Measurements from ENCODE around the gene PODXL. TPM values are rescaled to one million over a fixed set of nuclear protein-coding genes. Genes with fewer than 3 reads are reported as not detected.
"Not testable (repeated sequence)": the region's sequence is repeated elsewhere in the genome, so short reads cannot be mapped to it uniquely, and the experiment has no call there.

The PODXL gene
- total RNA-seq, 1 donor from 2014 or later, result 349 TPM

DNA sequence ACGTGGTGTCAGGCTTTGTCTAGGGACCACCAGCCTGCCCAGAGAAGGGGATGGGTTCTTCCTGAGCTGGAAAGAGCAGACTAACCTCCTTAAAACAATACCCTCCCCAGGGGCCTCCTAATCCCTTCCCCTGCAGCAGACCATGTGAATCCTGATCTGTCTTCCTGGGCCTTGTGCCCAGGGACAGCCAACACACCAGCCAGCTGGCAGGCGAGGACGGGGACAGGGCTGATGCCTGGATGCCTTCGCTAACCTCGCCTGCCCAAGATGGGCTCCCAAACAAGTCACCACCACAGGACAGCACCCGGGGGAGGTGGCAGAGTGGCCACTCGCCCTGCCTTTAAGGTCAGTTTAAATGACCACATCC lies 17.6 kb downstream of the PODXL start:
- DNase-seq (ENCODE audit: extremely low read depth, low read depth, low spot score), result no peak

GRCh38 chr7:131538071-131538812 lies 18.2 kb downstream of the PODXL start:
- no peak for DNase-seq (ENCODE audit: extremely low read depth, low read depth, low spot score)

- no peak for DNase-seq (ENCODE audit: extremely low read depth, low read depth, low spot score)
Measured at GRCh38 chr7:131537571-131537978, 18.9 kb downstream of the PODXL start.

DNA sequence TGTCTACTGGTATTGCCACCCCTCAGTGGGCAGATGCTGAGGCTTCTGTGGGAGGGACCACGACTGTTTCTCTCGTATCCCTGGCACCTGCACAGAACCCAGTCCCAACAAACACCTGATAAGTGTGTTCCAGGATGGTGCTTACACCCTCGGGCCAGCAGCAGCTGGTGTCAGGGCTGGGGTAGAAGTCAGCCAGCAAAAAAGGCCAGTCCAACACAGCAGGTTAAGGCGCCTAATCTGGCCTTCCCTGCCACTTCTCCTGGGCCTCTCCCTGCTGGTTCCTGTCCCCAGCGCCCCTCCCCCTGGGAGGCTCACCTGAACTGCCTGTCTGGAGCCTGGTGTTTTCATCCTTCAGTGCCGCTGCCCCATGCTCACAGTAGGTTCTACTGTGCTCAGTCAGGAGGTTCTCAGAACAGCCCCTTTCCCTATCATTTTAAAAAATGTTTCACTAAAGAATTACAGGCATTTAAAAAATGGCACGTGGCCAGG lies 20.0 kb downstream of the PODXL start:
- DNase-seq (ENCODE audit: extremely low read depth, low read depth, low spot score), result no peak

DNA sequence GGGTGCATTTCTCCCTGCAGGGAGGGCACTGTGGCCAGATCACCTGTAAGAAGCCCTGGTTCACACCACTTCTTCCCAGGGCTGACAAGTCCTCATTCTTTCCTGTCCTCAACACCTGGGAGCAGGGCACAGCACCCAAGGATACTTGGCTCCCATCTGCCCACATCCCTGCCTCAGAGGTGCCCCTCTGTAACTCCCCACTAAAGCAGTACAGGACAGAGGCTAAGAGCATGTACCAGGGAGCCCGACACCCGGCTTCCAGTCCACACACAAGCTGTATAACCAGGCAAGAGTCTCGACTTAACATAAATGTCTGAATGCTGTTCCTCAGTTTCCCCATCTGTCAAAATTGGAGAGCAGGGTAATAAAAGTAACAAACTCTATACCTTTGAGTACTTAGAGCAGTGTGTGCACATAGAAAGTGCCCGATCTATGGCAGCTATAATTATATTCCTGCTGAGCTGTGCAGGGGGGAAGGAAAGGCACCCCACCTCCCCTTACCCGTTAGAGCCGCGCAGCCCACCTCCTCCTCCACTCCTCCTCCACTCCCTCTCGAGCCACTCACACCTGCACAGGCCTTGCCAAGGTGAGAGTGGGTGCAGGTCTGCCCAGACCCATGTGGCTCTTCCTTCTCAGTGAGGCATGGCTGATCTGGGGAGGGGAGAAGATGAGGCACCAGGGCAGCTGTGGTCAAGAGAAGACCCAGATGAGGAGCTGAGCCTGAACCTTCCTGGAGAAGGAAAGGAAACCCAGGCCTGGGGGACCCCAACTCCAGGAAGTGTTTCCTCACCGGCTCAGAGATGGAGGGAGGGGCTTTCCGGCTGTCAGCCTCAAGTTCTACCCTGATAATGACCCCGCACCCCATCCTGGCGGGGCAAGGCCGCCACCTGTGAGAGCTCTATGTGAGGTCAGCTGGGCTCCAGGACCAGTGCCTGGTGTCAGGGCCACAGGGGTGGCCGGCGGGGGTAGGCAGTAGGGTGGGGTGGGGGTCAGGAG lies 22.6 kb downstream of the PODXL start:
- no peak for DNase-seq (ENCODE audit: extremely low read depth, low read depth, low spot score)

- DNase-seq (ENCODE audit: extremely low read depth, low read depth, low spot score), result no peak
Measured at GRCh38 chr7:131533151-131533559, 23.3 kb downstream of the PODXL start.

DNA sequence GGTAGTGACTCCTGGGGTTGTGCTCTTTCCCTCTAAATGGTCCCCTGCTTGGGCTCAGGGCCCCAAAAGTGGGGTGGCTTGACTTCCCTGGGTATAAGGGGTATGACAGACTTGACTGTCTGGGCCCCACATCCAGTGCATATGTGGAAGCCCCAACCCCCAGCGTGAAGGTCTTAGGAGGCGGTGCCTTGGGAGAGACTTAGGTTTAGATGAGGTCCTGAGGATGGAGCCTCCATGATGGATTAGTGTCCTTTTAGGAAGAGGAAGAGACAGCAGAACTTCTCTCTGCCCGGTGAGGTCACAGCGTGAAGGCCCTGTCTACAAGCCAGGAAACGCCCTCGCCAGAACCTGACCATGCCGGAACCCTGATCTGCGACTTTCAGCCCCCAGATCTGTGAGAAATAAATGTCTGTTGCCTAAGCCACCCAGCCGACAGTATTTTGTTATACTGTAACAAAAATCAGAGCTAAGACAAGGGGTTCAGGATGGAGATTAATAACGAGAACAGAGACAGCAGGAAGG lies 23.8 kb downstream of the PODXL start:
- DNase-seq (ENCODE audit: extremely low read depth, low read depth, low spot score), result no peak

DNA sequence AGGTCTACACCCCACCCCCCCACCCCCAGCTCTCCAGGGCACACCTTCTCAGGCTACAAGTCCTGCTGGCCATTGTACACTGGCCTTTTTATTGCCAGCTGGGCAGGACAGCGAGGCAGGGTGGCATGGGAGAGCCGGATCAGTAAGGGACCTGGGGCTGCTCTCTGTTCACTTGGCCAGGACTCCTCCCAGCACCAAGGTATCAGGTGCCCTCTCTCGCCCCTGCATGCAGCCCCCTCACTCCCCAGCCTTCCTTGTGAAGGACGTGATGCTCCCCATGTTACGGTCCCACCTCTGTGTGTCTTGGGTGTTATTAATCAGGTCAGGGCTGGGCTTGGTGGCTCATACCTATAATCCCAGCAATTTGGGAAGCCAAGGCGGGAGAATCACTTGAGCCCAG lies 26.3 kb downstream of the PODXL start:
- no peak for DNase-seq (ENCODE audit: extremely low read depth, low read depth, low spot score)

GRCh38 chr7:131529617-131530016 lies 26.8 kb downstream of the PODXL start:
- no peak for DNase-seq (ENCODE audit: extremely low read depth, low read depth, low spot score)

DNA sequence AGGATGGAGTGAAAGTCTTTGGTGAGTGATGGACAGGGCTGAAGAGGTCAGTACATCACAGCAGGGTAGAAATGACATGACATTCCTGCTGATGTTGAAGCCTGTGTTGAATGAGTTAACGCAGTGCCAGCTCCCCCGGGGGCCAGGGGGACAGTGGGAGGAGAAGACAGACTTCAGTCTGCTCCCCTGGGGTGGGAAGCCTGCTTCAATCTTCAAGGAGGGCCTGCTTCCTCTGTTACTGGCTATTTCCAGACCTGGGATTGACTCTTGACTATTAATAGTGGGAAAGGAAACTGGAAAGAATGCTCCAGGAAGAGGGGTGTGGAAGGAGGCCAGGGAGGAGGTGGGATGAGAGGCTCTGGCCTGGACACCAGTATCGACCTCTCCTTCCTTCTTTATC lies 27.2 kb downstream of the PODXL start:
- no peak for DNase-seq (ENCODE audit: extremely low read depth, low read depth, low spot score)

- DNase-seq (ENCODE audit: extremely low read depth, low read depth, low spot score), result no peak
Measured at GRCh38 chr7:131527456-131527855, 29.0 kb downstream of the PODXL start.

GRCh38 chr7:131525820-131526219 lies 30.6 kb downstream of the PODXL start:
- no peak for DNase-seq (ENCODE audit: extremely low read depth, low read depth, low spot score)

GRCh38 chr7:131524703-131525102 lies 31.7 kb downstream of the PODXL start:
- DNase-seq (ENCODE audit: extremely low read depth, low read depth, low spot score), result no peak

GRCh38 chr7:131524115-131524514 lies 32.3 kb downstream of the PODXL start:
- no peak for DNase-seq (ENCODE audit: extremely low read depth, low read depth, low spot score)

DNA sequence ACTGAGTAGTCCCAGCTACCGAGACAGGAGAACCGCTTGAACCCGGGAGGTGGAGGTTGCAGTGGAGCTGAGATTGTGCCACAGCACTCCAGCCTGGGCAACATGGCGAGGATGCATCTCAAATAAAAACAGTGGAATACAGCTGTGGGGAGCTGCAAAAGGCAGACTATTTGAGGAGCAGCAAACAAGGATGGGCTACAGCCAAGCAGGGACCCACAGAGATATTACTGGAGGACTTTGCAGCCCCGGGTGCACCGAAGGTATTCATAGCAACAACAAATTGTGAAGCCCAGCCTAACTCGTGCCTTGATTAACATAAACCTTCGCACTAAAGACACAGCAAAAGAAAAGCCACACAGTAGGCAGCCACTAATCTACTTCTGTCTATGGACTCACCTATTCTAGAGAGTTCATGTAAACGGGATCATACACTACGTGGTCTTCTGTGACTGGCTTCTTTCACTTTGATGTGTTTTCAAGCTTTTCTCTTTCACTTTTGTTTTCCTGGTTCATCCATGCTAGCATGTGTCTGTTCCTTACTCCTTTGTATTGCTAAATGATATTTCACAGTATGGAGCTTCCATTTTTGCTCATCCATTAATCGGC lies 34.0 kb downstream of the PODXL start:
- no peak for DNase-seq (ENCODE audit: extremely low read depth, low read depth, low spot score)

DNA sequence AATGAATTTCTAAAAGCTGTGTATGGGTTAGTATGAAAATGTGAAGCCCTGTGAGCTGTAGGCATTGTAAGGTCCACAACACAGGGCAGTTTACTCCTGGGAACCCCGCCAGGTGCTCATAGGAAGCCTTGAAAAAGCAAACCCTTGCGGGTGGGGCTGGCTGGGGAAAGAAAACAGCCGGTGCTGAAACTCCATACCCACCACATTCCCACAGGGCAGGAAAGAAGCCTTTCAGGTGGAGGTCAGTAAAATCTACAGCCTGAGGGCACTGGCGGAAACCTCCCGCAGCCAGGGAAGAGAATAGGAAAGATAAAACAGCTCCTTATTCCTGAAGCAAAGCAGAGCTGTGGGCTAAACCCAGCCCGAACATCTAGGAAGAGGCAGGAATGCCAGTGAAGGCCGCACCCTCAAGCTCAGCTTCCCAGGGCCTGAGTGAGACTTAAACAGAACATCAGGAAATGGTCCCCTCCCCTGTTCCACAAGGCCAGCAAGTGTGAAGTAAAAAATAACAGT lies 34.7 kb downstream of the PODXL start:
- DNase-seq (ENCODE audit: extremely low read depth, low read depth, low spot score), result no peak

GRCh38 chr7:131518626-131519025 lies 37.8 kb downstream of the PODXL start:
- DNase-seq (ENCODE audit: extremely low read depth, low read depth, low spot score), result no peak

- no peak for DNase-seq (ENCODE audit: extremely low read depth, low read depth, low spot score)
Measured at GRCh38 chr7:131517218-131517923, 39.1 kb downstream of the PODXL start.

DNA sequence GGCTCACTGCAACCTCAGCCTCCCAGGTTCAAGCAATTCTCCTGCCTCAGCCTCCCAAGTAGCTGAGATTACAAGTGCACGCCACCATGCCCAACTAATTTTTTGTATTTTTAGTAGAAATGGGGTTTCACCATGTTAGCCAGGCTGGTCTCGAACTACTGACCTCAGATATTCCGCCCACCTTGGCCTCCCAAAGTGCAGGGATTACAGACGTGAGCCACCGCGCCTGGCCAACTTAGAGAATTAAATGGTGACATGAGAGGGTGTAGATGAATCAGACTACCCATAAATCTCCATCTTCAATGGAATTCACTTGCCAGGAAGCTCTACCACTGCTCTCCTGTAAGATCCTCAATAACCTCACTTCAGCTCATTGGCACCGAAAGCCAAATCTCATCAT lies 41.0 kb downstream of the PODXL start:
- DNase-seq (ENCODE audit: extremely low read depth, low read depth, low spot score), result not testable (repeated sequence)

Measured in glomerular endothelial cell (primary cell).